ENCODE measurements around the gene ZNHIT6. TPM values are rescaled to one million over a fixed set of nuclear protein-coding genes. Genes with fewer than 3 reads are reported as not detected.

The ZNHIT6 gene
- total RNA-seq, 4 donors from 2014 or later = 5.5 to 21.5 (median 8.1) TPM

DNA sequence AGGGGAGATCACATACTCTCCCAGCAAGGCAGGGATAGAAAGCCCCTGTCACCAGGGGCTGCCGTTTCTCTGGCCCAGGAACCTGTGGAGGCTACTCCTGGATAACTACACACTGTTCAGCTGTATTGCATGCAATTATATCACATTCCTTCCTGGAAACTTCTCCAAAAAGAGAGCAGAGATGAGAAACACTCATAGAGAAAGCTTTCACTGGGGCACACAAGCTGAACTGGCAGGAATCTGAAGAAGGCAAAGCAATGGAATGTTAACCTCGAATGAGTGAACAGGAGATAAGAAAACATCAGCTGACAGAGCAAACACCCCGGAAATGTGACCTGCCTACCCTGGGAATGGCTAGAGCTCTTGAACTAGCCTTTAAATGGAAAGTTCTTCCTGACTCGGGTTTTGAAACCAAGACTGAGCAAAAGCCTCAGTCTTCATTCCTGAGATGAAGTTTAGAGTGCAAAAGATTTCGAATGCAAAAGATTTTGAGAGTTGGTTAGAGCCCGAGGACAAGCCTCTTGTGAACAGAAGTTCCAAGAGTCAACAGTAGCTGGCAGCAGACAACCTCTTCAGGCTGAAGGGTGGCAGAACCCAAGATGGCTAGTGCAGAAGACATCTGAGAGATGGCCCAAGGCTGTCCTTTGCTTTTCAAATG is 95.4 kb downstream of the ZNHIT6 start:
- DNase-seq = no peak
- H3K36me3 ChIP-seq = no peaks in the 10 kb centered on the region
- H3K9me3 ChIP-seq = peaks cover 0 to 6% (median 0%) of the 10 kb centered on the region in 4 donors
- H3K4me3 ChIP-seq = no peak overlapping the region
- H3K27me3 ChIP-seq = no peaks in the 10 kb centered on the region
- H3K4me1 ChIP-seq = no peaks in the 10 kb centered on the region
- H3K27ac ChIP-seq = peak overlapping the region in 1 of 4 donors; percentile 3
- TF ChIP-seq, protein P1, sequence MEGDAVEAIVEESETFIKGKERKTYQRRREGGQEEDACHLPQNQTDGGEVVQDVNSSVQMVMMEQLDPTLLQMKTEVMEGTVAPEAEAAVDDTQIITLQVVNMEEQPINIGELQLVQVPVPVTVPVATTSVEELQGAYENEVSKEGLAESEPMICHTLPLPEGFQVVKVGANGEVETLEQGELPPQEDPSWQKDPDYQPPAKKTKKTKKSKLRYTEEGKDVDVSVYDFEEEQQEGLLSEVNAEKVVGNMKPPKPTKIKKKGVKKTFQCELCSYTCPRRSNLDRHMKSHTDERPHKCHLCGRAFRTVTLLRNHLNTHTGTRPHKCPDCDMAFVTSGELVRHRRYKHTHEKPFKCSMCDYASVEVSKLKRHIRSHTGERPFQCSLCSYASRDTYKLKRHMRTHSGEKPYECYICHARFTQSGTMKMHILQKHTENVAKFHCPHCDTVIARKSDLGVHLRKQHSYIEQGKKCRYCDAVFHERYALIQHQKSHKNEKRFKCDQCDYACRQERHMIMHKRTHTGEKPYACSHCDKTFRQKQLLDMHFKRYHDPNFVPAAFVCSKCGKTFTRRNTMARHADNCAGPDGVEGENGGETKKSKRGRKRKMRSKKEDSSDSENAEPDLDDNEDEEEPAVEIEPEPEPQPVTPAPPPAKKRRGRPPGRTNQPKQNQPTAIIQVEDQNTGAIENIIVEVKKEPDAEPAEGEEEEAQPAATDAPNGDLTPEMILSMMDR (IDR thresholded peaks at IDR 0.05) = peak in 3 of 6 experiments; percentile 61 to 71 (median 63)
- TF ChIP-seq POLR2A (IDR thresholded peaks at IDR 0.05) = no peak

DNA sequence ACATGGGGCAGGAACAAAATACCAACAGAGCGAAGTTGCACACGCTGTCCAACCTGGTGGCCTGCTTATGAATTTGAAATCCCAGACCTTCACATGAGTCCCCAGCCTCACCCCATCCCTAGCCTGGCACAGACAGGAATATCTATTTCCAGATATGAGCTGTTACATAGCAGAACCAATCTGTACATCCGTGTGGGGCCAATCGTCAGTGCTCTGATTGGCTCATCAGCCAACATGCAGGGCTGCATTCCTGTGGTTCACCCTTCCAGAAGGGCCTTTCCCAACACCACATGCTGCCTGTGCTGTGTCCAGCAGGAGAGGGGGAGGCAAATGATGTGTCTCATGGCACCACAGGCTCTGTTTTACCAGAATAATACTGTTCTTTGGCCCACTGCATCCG is 96.4 kb downstream of the ZNHIT6 start:
- Histone ChIP-seq H3K27me3 (no peaks in the 10 kb centered on the region), H3K27ac (peak overlapping the region in 1 of 4 donors; percentile 7), H3K4me3 (no peak overlapping the region), H3K4me1 (peaks cover 0 to 8% (median 0%) of the 10 kb centered on the region in 4 donors), H3K9me3 (peaks cover 0 to 6% (median 0%) of the 10 kb centered on the region in 4 donors), H3K36me3 (no peaks in the 10 kb centered on the region)
- DNase-seq = peak in 1 of 3 donors; percentile 50
- TF ChIP-seq, protein P1 (IDR thresholded peaks at IDR 0.05) = no peak
- TF ChIP-seq POLR2A (IDR thresholded peaks at IDR 0.05) = no peak

DNA sequence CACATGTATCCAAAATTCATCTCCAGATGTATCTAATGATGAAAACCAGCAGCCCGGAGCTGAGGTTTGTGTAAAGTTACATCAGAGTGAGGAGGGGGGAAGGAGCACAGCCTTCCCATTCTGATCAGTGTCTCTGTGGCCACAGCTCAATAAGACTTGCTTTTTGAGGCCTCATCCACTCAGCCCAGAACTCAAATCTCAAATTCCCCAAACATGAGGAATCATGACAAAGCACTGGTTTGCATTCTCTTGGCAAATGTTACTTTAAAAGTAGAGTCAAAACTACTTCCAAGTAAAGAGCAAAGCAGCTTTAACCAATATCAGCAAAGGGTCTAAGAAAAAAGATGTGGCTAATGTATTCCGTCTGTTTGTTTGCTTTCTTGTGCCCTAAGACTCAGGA is 96.8 kb downstream of the ZNHIT6 start:
- H3K4me1 ChIP-seq = peaks cover 0 to 9% (median 0%) of the 10 kb centered on the region in 4 donors
- H3K36me3 ChIP-seq = no peaks in the 10 kb centered on the region
- no peak overlapping the region for H3K4me3 ChIP-seq
- no peak for DNase-seq
- H3K9me3 ChIP-seq = peaks cover 0 to 6% (median 0%) of the 10 kb centered on the region in 4 donors
- TF ChIP-seq POLR2A (IDR thresholded peaks at IDR 0.05) = no peak
- TF ChIP-seq, protein P1 (IDR thresholded peaks at IDR 0.05) = no peak
- H3K27me3 ChIP-seq = no peaks in the 10 kb centered on the region
- H3K27ac ChIP-seq = peak overlapping the region in 1 of 4 donors; percentile 7

DNA sequence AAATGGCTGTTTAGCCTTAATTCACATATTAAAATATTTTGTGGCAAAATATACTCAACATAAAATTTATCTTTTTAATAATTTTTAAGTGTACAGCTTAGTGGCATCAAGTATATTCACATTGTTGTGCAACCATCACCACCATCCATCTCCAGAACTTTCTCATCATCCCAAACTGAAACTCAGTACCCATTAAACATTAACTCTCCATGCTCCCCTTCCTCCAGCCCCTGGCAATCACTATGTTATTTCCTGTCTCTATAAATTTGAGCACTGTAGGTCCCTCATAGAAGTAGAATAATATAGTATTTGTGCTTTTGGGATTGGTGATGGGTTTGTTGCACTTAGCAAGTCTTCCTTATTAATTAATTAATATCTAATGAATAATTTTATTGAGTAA is 98.3 kb downstream of the ZNHIT6 start:
- Histone ChIP-seq H3K4me3 (no peak overlapping the region), H3K27me3 (no peaks in the 10 kb centered on the region), H3K4me1 (peaks cover 0 to 15% (median 4%) of the 10 kb centered on the region in 4 donors), H3K9me3 (no peaks in the 10 kb centered on the region), H3K36me3 (no peaks in the 10 kb centered on the region), H3K27ac (no peak overlapping the region)
- no peak for TF ChIP-seq POLR2A (IDR thresholded peaks at IDR 0.05)
- TF ChIP-seq, protein P1 (IDR thresholded peaks at IDR 0.05) = no peak
- no peak for DNase-seq

DNA sequence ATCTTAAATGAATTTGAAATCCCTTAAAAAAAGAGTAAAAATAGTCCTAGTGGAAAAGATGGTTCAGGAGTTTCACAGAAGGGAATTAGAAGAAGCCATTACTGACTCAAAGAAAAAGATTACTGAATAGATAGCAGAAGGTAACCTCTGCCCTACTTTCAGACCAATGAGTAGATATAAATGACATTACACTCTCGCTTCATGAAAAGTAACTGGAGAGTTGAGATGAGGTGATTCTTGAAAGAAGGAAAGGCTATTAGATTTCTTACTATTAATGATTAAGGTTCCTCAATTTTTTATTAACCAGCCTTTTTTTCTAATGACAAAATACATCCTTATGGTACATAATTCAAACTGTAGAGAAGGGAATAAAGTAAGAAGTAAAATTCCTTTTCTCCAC is 99.4 kb downstream of the ZNHIT6 start:
- Histone ChIP-seq H3K27me3 (no peaks in the 10 kb centered on the region), H3K4me3 (no peak overlapping the region), H3K4me1 (peaks cover 0 to 15% (median 4%) of the 10 kb centered on the region in 4 donors), H3K36me3 (no peaks in the 10 kb centered on the region), H3K27ac (no peak overlapping the region), H3K9me3 (no peaks in the 10 kb centered on the region)
- TF ChIP-seq, protein P1 (IDR thresholded peaks at IDR 0.05) = no peak
- no peak for TF ChIP-seq POLR2A (IDR thresholded peaks at IDR 0.05)
- no peak for DNase-seq

All from Peyer's patch (tissue), 4 donors.